GM21529 (cell line): Measurements from ENCODE around the gene ADIPOR2.

Experiments
- ATAC-seq: cut with Tn5 transposase; IDR thresholded peaks from one replicate; pipeline ENCODE4 v1.9.1; 2021; ENCODE audit not compliant: unreplicated experiment

ADIPOR2 gene, protein sequence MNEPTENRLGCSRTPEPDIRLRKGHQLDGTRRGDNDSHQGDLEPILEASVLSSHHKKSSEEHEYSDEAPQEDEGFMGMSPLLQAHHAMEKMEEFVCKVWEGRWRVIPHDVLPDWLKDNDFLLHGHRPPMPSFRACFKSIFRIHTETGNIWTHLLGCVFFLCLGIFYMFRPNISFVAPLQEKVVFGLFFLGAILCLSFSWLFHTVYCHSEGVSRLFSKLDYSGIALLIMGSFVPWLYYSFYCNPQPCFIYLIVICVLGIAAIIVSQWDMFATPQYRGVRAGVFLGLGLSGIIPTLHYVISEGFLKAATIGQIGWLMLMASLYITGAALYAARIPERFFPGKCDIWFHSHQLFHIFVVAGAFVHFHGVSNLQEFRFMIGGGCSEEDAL

DNA sequence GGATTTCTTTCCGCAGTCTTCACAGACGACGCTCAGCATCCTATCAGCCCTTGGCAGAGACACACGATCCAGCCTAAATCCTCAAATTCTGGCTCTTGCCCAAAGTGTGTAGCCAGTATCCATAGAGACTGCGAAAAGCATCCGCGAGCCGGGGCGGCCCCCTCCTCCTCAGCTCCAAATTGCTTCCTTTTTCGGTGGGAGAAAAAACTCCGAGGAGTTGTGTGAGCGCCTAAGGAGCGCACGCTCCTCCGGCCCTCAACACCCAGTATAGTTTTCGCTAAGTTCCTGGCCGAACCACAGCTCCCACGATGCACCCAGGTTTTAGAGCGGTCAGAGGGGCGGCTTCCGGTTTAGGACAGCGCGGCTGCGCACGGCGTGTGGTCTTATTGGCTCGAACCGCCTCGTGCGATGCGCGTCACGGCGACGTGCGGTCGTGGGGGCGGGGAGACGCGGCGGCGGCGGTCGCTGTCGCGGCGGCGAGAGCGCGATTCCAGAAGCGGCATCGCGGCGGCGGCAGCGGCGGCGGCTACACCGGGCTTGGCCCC lies at the start of gene ADIPOR2:
ADIPOR2 (plus strand) TSS at position 493 of the 545 bp plus-strand sequence. CDS start 63,274 bp downstream, outside the sequence.
- peak; percentile 94 for ATAC-seq

- ATAC-seq: no peak
Measured at GRCh38 chr12:1642513-1642912, 48.4 kb upstream of the ADIPOR2 start.

DNA sequence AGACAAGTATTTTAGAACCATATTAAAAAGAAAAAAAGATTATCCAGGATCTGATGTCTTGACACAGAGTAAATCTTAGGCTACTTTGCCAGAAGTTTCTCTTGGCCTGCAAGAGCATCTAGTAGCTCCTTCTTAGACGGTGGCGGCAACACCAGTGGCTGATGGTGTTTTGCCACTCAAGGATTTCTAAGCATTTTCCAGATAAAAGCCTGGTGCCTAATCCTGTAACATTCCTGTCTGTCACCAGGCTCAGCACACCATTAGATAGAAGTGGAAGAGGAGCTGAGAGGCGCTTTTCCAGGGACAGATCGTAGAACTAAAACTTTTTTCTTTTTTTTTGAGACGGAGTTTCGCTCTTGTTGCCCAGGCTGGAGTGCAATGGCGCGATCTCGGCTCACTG lies 47.8 kb upstream of the ADIPOR2 start:
- ATAC-seq: no peak

DNA sequence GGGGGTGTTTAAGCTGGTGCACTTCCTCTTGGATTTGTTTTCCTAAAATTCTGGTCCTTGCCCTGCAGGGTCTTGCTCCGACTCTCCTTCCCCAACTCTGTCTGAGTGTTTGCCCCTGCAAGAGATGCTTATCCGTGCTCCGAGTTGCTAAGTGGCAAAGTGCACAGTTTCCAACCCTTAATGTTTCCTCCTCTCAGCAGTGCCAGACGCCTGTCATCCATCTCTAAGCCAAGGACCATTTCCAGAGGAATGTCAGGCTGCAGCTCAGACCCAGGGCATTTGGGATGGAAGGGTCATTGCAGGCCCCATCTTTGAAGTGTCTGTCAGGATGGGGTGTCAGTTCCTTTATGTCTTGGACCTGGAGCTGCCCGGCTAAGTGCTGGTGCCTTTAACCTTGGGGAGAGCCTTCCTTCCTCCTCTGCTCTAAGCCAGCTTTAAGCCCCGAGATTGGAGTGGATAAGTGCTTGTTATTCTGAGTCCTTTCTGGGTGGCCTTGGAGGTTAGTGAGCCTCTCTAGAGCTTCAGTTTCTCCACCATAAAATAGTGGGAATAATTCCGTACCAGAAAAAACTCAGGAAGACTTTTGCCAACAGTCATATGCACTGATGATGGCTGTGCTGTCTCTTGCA lies 46.9 kb upstream of the ADIPOR2 start:
- no peak for ATAC-seq

DNA sequence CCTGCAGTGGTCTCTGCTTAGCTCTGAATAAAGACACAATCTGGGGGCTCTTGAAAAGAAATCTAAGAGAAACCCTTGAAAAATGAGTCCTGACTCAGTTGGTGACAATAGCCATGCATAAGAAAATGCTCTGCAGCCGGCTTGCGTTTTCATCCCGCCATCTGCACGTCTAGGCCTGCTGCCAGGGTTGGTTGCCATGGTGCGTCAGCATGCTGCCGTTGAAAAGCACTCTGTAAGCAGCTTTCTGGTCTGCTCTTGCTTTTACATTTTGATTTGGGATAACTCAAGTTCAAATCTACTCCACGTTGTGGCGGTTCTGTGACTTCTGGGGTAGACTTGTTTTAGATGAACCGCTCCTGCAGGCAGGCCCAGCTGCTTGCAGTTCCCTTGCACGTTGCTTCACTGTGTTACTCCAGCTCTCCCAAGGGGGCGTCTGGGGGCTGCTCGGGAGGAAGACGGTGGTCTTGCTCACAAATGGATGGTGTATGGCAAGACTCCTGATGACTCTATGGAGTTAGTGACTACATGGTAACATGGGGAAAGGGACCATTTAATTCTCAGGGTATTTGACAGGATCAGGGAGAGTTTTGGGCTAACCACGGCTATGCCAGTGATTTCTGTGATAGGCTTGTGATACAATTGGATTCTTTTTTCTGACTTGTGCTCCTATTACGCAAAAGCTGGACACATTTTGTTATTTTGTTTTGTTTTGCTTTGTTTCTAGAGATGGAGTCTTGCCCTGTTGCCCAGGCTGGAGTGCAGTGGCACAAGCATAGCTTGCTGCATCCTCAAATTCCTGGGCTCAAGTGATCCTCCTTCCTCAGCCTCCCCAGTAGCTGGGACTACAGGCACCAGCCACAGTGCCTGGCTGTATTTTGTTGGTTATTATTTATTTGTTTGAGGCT lies 46.1 kb upstream of the ADIPOR2 start:
- ATAC-seq: no peak

GRCh38 chr12:1645819-1646218 lies 45.1 kb upstream of the ADIPOR2 start:
- ATAC-seq: no peak

GRCh38 chr12:1646569-1647284 lies 44.1 kb upstream of the ADIPOR2 start:
- no peak for ATAC-seq

- ATAC-seq: no peak
Measured at GRCh38 chr12:1647285-1647669, 43.6 kb upstream of the ADIPOR2 start.

DNA sequence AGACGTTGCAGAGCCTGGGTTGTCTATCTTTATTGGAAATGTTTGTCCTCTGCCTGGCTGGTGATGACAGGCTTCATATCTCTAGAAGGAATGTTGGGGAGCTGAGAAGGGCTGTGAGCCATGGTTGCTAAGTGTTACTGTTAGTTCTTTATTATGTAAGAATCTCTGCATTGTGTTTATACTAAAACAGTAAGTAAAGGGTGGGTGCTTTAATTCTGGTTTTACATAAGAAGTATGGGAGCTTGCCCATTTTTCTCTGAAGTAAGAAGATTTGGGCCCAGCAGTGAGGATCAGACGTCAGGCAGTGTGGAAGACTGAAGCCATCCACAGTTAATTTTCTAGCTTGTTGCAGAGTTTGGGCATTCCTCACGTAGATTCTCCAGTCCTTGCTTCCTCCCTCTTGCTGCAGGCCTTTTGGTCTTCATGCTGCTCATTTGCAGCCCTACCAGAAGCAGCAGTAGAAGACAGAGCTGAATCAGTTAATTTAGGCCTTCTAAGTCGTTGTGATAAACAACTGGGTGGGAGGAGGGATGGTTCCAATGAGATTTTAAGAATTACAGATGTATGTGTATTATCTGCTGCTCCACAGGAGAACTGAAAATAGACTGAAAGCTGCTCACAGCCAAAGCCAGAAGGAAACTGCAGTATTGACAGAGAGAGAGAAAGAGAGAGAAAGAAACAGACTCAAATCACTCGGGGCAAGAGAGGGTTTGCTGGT lies 40.5 kb upstream of the ADIPOR2 start:
- ATAC-seq: no peak

GRCh38 chr12:1650978-1651361 lies 39.9 kb upstream of the ADIPOR2 start:
- ATAC-seq: no peak

DNA sequence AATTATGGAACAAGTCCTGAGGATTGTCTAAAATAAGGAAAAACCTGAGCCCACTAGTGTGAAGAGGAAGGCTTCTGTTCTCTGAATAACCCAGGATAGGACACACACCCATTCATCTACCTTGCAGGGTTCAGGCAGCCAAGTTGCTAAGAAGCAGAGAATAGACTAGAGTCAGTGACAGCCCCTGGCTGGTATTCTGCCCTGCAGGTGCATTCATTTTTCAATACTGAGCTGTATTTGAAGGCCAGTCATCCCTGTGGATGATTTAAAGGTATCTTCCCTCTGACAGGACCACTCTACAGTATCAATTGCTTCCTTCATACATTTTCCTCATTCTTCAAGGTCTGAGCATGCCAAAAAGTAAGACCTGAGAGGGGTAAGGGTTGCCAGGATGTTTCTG lies 38.9 kb upstream of the ADIPOR2 start:
- ATAC-seq: no peak

DNA sequence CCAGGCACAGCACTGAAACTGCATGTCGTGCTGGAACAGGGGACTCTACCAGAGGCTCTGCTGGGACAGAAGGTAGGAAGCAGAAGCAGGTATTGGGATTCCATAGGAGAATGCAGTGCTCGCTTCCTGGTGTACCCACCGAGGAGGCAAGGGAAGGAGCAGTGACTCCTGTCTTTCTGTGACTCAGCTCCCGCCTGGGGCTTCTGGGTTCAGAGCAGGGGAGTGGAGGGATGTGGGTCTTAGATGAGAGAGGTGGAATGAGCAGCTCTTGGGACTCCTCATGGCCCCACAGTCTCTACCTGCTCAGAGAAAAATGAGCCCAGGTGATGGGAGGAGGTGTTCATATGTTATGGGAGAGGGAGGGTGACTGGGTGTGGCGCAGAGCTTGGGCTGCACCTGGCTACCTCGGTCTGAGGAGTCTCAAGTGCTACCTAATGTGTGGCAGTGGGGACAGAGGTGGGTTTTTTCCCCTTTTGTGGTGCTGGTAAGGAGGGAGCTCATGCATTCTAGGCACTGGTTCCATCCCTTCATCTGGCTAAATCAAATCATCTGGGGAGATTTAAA lies 35.6 kb upstream of the ADIPOR2 start:
- no peak for ATAC-seq

DNA sequence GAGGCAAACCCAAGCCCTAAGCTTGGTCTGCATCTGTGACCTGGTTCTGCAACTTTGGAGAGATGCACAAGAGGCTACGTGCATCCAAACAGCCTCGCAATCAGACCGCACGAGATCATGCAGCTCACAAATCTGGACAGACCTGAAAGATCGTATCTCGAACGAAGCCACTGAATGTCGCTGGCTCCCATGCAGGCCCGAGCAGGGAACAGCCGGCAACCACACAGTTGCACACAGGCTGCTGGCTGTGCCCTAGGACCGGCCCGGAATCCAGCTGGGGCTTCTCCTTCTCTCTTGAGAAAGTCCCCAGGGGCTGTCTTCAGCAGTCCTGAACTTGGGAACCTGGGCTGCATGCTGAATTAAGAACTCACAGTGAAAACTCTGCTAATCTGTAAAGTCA lies 34.0 kb upstream of the ADIPOR2 start:
- no peak for ATAC-seq

DNA sequence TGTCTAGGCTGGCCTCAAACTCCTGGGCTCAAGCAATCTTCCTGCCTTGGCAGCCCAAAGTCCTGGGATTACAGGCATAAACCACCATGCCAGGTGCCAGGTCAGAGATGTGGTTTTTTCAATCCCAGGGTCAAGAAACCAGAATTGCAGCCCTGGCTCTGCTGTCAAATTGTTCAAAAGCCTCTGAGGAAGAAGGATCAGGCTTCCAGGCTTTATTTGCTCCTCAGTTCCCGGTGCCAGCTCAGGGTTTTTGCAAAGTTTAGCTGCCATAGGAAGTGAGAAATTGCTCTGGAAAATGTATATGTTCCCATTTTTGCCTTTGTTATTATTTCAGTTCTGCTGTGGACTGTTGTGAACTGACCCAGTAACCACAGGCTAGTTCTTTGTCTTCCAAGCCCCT lies 33.2 kb upstream of the ADIPOR2 start:
- no peak for ATAC-seq

GRCh38 chr12:1660304-1661187 lies 30.3 kb upstream of the ADIPOR2 start:
- no peak for ATAC-seq

GRCh38 chr12:1661553-1662335 lies 29.1 kb upstream of the ADIPOR2 start:
- ATAC-seq: peak; percentile 76

DNA sequence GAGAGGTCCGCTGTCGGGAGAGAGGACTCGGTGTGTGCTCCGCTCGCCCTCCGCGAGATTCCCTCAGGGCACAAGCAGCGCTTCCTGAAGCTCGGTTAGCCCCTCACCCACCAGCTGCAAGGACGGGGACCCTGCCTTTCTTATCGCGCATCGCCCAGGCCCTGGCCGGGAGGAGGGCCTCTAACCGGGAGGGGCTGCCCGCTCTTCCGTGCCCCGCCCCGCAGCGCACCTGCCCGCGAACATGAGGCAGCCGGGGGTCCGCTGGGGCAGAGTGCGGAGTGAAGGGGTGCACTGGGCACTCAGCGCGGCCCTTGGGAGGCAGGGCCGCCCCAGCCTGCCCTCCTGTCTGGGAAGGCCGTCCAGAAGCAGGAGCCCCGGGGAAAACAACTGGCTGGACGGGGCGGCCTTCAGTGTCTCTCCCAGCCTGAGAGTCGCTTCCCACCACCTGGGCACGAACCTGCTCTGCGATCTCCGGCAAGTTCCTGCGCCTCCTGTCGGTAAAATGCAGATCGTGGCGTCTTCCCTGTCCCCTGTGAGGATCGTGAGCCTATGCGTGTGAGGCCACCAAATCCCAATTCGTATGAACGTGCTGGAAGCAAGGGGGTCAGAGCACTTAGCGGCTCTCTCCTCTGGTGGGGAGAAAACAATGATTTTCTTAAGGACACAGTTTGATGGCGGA lies 28.0 kb upstream of the ADIPOR2 start:
- ATAC-seq: no peak
